22Rv1 (cell line): Measurements from ENCODE around the gene MTA1.

ENCODE experiments used
- H3K27ac ChIP-seq: fragments of 450-650 bp; 2 replicates; pipeline ENCODE4 v1.5.1; 2017
- CTCF ChIP-seq: fragments of 450-650 bp; IDR thresholded peaks from 2 replicates; pipeline ENCODE4 v1.5.1; 2017; ENCODE audit warnings: mild to moderate bottlenecking
- ZFX ChIP-seq: fragments of 450-650 bp; IDR thresholded peaks from 2 replicates; pipeline ENCODE4 v1.6.1; 2017; ENCODE audit warnings: antibody characterized with exemption, borderline replicate concordance

The MTA1 gene

GRCh38 chr14:105491366-105491973 lies 71.8 kb downstream of the MTA1 start:
- TF ChIP-seq CTCF (no peak), ZFX (no peak)
- H3K27ac ChIP-seq, result peak overlapping the region; percentile 100

- TF ChIP-seq ZFX (no peak), CTCF (no peak)
- H3K27ac ChIP-seq, result peak overlapping the region; percentile 100
These were observed 72.7 kb downstream of the MTA1 start for GRCh38 chr14:105492031-105492970.

DNA sequence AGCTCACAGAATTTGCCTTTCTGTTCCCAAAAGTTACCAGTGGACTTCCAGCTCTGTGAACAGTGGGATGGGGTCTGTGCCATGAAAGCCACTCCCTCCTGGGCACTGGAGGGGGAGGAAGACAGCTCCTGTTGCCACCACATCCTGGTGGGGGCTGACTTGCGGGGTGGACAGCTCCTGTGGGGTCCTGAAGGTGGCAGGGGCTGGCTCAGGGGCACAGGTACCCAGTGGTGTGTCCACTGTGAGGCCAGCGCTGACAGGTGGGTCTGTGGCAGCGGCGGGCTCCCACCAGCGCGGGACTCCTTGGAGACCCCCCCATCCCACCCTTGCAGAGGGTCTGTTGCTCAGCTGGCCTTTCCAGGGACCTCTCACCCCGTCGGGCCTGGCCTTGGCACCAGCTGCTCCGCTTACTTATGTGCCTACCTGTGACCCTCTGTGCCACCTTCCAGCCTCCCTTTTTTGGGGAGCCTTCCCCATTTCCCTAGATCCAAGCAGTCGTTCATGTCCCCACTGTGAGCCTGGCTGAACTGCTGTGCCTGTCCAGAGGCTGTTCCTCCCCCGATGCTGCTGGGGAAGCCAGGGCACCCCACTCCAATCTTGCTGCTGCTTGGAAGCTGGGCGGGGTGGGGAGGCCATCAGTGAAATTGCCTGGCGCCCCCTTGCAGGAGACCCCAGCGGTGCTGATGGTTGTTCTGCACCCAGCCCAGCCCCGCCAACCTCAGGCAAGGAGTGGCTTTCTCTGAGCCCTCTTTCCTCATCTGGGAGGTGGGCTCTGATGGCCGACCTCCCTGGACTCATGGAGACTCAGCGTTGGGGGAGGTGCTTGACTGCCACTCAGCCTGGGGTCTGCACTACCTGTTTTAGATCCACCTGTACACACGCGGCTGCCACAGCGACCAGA lies 73.6 kb downstream of the MTA1 start:
- no peak overlapping the region for H3K27ac ChIP-seq
- no peak for TF ChIP-seq ZFX
- no peak for TF ChIP-seq CTCF

GRCh38 chr14:105493921-105494605 lies 74.4 kb downstream of the MTA1 start:
- TF ChIP-seq CTCF (no peak), ZFX (no peak)
- H3K27ac ChIP-seq, result no peak overlapping the region

DNA sequence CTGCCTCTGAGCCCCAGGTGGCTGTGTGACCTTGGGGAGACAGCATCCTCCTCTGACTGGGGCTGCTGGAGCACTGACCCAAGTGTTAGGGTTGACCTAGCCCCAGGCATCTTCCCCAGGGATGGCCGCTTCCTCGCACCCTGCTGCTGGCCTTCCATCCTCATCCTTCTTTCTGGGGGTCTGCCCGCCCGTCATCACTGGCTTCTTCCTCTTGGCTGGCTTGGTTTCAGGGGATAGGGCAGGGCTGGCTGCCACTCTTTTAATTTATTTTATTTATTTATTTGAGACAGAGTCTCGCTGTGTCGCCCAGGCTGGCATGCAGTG lies 74.9 kb downstream of the MTA1 start:
- no peak overlapping the region for H3K27ac ChIP-seq
- no peak for TF ChIP-seq ZFX
- TF ChIP-seq CTCF, result no peak

GRCh38 chr14:105495101-105495989 lies 75.7 kb downstream of the MTA1 start:
- H3K27ac ChIP-seq, result no peak overlapping the region
- TF ChIP-seq ZFX (no peak), CTCF (no peak)
